ENCODE data around the gene CDH15. TPM values are rescaled to one million over a fixed set of nuclear protein-coding genes. Genes with fewer than 3 reads are reported as not detected.
A peak's percentile ranks its signal among the peaks of the same experiment; 100 is the strongest.

Gene CDH15
- total and polyA plus RNA-seq, 2 of the 13 experiments (the other 11 are each of a cell fraction or from before 2014, with no cell fraction given), result 0.74 to 2.2 TPM

GRCh38 chr16:89241187-89242007, 69.8 kb downstream of the CDH15 start (continued):
- no peak for TF ChIP-seq ZNF280D (CRISPR knock-in tag; IDR thresholded peaks at IDR 0.05)
- TF ChIP-seq TGIF2 (CRISPR knock-in tag; IDR thresholded peaks at IDR 0.05), result peak; percentile 94
- no peak for TF ChIP-seq RNF2 (conservative IDR thresholded peaks at IDR 0.05; ENCODE audit: low read depth)
- TF ChIP-seq SNAPC5 (CRISPR knock-in tag; IDR thresholded peaks at IDR 0.05; ENCODE audit: borderline replicate concordance), result peak; percentile 44; the same call in 1 of the 2 replicates
- TF ChIP-seq ZBTB40 (IDR thresholded peaks at IDR 0.05), result peak; percentile 93
- TF ChIP-seq ZBTB40 (CRISPR knock-in tag; IDR thresholded peaks at IDR 0.05), result peak; percentile 89; the same call in 1 of the 2 replicates
- TF ChIP-seq ZNF282 (IDR thresholded peaks at IDR 0.05; ENCODE audit: partially characterized antibody), result no peak
- peak; percentile 38; the same call in 1 of the 2 replicates for TF ChIP-seq ZNF773 (CRISPR knock-in tag; IDR thresholded peaks at IDR 0.05; ENCODE audit: borderline replicate concordance)
- no peak for TF ChIP-seq ZNF660 (CRISPR knock-in tag; IDR thresholded peaks at IDR 0.05; ENCODE audit: borderline replicate concordance, low read depth)
- TF ChIP-seq ZNF260 (CRISPR knock-in tag; IDR thresholded peaks at IDR 0.05; ENCODE audit: borderline replicate concordance, low read depth), result no peak
- TF ChIP-seq POLR2A (IDR thresholded peaks at IDR 0.05; ENCODE audit: insufficient read depth in 1 of 2, low read depth in 2 of 2, low read length in 2 of 2), result peak; percentile 98
- TF ChIP-seq ZBTB37 (CRISPR knock-in tag; IDR thresholded peaks at IDR 0.05), result 0 out of 2 replicates have a peak, but pooled peaks have one; percentile 15
- no peak for TF ChIP-seq ZBTB34 (CRISPR knock-in tag; IDR thresholded peaks at IDR 0.05)
